ENCODE results near the gene CALY.

The CALY gene

DNA sequence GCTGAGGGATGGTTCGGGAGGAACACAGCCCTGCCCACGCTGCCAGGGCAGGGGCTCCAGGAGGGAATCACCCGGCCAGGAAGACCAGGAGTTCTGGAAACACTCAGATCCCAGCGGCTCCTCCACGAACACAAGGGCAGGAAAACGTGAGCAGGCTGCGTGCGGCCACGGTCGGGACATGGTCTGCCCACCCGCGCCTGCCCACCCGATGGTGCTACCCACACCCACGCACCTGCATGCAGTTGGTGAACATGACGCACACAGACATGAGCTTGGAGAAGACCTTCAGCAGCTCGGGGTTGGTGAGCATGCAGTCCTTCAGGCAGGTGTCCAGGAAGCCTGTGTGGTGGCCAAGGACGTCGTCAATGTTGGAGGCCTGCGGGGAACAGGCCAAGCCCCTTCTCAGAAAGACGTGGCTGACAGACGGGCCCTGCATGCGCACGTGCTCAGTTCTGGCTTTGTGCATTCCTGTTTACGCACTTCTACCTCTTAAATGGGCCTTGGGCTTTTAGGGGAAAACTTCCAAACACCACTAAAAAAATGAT lies 53.8 kb downstream of the CALY start:
- DNase-seq: no peak

DNA sequence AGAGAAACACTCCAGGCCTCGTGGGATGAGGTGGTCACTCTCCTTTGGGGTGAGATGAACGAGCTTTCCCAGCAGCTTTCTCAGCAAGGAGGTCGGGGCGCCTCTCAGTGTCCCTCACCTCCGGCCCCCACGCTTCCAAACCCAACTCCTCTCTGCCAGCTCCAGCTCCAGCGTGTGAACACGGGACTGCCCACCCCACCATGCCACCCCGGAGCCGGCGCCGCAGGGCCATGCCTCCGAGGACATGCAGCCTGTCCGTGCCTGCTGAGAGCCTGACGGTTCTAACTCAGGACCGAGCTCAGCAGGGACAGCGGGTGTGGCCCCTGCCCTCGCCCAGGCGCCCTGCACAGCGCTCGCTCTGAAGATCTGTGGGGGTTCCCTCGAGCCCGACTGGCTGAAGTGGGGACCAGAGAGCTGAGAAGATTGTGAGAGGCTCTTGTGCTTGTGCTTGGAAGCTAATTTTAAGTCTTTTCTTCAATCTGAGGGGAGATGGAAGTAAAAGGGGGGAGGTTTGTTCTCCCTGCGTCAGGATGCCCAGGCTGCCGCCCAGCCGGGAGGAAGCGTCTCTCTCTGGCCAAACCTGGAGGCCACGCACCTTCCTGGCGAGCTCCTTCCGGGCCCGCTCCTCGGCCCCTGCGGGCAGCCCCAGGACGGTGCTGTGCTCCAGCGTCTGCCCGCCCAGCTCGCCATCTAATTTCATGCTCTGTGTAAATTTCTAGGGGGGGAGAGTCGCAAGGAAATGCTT lies 54.9 kb downstream of the CALY start:
- DNase-seq: no peak

DNA sequence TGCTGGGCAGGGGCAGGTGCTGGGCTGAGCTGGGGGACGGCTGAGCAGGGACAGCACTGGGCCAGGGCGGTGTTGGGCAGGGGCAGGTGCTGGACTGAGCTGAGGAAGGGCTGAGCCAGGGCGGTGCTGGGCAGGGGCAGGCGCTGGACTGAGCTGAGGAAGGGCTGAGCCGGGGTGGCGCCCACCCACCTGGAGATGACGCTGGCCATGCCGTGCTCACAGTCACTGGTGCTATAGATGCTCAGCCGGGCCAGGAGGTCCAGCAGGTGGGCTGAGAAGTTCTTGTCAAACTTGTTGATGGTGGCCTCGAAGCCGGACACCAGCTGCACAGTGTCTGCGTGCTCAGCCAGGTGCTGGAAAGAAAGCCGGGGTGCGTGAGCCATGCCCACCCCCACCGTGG lies 55.6 kb downstream of the CALY start:
- no peak for DNase-seq

DNA sequence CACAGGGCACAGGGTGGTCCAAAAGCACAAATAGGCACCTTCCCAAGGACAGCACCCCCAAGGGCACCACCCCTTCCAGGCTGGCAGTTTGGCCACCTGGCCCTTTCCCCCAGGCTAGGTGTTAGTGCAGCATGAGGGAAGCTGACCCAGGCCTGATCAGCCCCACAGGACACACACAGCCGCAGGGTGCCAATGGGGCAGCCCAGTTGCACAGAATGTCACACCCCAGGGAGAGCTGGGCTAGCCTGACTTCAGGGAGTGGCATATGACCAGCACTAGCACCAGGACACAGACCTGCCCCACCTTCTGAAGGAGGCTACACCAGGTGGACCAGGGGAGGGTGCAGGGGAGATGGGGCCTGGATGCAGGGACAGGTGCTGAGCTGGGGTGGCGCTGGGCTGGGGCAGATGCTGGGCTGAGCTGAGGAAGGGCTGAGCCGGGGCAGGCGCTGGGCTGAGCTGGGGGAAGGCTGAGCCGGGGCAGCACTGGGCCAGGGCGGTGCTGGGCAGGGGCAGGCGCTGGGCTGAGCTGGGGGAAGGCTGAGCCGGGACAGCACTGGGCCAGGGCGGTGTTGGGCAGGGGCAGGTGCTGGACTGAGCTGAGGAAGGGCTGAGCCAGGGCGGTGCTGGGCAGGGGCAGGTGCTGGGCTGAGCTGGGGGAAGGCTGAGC lies 56.2 kb downstream of the CALY start:
- DNase-seq: no peak

DNA sequence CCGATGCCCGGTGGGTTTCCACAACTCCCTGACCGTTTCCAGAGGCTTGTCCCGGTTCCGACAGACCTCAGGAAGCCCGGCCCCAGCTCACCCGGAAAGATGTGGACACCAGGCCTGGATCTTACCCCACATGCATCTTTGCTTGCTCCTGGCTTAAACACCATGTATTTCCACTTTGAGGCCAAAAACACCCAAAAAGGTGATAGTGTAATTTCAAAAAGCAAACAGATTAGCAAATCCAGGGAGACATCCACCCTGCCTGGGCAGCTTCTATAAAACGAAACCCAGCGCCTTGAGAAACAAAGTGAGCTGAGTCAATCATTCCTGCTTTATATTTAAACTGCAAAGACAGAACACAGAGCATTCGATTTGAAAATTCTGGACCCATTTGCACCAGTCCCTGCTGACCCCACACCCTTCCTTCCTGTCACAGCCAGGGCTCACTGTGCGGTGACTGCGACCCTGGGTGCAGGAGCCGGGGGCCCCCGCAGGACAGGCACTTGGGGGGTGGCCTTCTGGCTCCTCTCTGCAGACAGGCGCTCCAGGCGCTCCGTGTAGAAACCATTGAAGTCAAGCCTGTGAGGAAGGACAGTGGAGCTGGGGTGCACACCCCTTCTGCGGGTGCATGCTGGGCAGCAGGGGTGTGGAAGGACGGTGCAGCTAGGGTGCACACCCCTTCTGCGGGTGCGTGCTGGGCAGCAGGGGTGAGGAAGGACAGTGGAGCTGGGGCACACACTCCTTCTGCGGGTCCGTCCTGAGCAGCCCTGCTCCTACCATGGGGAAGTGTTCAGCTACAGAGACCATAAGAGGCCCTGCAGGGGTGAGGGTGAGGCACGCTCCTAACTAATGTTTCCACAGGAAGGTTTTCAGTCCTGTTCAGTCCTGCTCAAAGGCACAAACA lies 57.1 kb downstream of the CALY start:
- DNase-seq: no peak

DNA sequence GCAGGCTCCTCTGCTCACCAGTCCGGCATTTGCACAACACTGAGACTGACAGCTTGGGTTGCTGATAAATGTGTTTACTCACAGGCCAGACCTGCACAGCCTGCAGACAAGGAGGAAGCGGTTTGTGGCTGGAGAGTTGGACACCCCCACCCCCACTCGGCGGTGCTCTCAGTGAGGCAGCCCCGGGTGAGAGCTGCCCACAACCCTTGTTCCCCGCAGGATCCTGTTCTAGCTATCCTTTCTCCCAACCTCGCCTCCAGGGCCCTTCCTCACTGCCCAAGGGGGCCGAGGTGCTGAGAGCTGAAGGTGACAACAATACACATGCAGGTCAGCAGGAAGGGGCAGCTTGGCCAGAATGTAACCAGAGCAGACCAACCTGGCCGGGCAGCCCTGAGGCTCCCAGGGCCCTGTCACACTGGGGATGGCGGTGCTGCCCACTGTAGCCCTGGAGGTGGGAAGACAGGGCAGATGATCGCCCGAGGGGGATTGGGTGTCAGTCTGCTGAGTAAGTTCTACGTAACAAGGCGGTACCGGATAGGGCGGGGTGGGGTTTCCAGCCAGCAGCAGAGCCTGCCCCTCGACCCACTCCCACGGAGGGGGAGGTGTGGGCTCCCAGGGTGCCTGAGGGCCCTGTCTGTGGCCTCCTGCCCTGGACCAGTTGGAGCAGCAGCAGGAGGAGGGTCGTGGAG lies 58.0 kb downstream of the CALY start:
- no peak for DNase-seq

DNA sequence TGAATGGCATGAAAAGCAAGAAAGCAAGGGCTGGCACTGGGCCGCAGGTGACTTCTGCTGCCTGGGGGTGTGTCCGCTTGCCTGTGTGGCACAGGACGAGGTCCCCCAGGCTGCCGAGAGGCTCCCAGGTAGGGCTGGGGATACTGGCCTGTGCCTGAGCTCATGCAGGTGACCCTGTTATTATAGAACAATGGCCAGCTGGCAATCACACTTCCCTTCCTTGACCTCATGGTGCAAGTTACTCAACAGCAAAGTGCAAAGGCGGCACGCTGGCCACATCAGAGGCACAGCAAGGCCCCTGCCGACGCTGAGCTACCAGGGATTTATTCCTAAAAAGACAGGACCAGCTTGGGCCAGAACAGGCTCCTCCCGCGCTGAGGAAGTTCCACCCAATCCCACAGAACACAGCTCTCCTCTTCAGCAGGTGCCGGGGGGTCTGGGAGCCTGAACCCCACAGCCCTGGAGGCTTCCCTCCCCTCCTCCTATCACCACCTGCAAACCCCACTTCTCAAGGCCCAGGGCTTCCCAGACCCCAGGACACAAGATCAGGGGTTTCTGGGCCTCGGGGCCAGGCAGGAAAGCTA lies 58.6 kb downstream of the CALY start:
- DNase-seq: no peak

DNA sequence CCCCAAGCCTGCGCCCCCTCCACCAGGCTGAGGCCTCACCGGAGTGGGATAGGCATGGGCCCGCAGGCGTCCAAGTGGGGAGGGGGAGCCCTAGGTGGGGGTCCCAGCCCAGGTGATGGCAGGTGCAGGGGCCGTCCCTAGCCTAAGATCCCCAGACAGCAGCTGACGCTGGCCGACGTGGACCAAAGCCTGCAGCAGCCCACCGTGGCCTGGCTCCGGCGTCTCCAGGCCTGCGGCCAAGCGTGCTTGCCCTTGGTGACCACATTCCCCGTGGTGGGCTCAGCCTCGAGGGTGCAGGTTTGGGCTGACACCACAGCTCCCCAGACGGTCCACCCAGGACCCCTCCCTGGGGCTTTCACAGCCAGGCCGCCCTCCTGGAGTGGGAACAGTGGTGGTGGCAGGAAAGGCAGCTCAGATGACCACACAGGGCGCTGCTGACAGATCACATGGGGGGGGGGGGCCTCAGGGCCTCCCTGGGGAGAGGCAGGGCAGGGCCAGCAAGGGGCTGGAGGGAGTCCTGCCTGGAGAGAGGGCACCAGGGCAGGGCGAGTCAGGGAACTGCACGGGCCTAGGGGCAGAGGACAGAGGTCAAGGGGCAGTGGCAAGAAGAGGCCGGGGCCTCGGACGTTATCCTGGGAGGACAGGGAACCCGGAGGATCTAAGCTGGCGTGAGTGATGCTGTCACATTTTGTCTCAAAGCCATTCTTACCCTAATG lies 59.3 kb downstream of the CALY start:
- no peak for DNase-seq

DNA sequence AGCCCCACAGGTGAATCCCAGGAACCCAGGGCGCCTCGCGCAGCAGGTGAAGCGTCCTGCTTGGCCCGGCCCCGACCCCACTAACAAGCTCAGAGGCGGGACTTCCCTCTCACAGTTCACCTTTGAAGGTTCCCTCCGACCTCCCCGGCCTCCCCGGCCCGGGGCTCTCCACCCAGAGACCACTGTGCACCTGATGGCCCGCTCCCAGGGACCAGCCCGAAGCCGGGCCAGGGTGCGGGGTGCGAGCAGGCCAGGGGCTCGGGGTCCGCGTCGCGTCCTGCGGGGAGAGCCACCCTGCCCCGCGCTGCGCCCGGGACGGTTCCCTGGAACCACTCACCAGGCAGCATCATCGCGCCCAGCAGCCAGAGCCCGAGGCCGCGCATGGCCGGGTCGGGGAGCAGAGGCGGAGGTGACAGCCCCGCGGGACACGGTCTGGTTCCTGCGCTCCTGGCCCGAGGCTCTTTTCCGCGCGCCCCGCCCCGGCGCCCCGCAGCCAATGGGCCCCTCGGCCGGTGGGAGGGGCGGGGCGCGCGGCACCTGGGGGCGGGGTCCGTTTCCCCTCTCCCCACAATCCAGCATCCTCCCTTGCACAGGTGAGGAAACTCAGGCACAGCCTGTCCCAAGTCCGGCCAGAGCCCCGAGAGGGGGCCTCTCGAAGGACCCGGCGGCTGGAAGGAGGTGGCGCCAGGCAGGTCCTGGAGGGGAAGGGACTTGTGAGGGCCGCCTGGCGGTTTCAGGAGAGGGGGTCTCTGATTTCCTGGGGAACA lies 60.1 kb downstream of the CALY start, which contains the start of gene ADAM8:
Gene ADAM8, minus strand, starts transcription at position 434 of the 767 bp plus-strand sequence. Its CDS starts 51 bp downstream, at position 383.
- peak; percentile 70 for DNase-seq

DNA sequence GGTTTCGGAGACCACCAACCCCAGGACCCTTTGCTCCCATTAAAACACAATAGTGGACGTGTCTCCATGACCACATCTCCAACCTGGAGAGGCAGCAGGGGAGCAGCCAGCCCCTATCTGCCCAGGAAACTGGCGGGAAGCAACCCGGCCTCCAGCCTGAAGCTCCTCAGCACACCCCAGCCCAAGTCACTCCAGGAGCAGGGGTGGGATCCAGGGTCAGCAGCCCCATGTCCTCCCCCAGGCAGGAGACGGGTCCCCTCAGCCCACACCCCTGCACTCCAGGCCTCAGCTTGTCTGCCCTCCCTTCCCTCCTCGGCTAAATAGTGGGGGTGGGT lies 60.6 kb downstream of the CALY start:
- no peak for DNase-seq

DNA sequence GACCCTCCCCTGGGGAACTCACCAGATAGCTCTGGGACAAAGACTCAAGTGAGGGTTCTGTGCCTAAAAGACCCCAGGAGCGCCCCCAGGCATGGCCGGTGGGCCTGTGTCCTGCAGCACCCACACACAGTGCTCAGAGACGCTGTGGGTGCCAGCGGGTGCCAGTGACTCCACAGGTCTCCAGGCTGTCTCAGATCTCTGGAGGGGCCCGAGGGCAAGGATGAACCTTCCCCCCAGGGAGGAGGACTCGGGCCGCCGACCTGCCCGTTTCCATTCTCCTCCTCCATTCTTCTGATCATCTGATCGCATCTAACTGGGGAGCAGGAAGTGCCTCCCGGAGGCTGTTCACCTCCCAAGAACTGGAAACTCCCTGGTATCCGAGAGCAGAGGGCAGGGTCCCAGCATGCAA lies 61.0 kb downstream of the CALY start:
- DNase-seq: peak; percentile 38

DNA sequence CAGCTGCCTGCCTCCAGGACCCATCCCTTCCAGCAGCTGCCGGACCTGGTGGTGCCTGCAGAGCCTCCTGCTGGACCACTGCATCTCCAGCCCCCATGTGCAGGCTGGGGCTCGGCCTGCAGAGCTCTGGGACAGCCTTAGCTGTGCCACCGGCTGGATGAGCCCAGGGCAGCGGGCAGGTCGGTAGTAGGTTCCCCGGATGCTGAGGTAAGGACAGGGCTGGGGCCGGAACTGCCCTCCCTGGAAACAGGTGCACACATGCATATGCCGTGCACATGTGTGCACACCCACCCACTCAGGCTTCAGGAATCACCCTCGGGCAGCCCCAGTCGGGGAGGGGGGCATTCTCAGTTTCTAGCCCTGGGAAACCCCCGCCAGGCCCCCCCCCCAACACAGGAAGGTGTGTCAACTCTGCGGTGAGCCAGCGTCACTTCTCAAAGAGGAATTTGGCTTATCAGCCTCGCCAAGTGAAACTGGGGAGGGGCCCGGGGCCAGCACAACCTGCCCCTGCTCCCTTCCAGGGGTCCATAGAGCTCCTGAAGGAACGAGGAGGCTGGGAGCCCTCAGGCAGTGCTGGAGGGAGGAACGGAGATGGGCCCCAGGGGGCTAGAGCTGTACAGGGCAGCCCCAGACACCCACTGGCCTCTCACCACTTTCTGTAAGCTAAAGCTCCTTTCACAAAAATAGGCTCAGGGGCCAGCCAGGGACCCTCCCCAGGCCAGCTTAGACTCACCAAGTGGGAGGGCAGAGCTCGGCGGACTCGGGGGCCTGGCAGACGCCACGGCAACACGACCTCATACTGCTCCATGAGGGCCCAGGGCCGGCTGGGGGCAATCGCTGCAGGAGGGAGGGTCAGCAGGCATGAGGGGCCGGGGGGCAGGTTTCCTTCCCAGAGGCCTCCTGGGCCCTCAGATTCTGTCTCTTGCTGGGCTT lies 61.7 kb downstream of the CALY start:
- peak; percentile 77 for DNase-seq

All from stimulated activated CD4-positive, alpha-beta T cell treated with anti-CD3 and anti-CD28 coated beads, Interleukin-12 subunit alpha, Interleukin-12 subunit beta, amount 100 ng/mL, for 4 hours (primary cell).